ENCODE data around the gene FTO. TPM values are rescaled to one million over a fixed set of nuclear protein-coding genes. Genes with fewer than 3 reads are reported as not detected.

Gene FTO
- polyA plus RNA-seq, 1 donor from 2014 or later = 80.1 TPM

- Histone ChIP-seq H3F3A (ENCODE audit: insufficient read depth, low read length, poor library complexity, severe bottlenecking) (no peaks in the 10 kb centered on the region), H3K27ac (ENCODE audit: low read length) (no peak overlapping the region), H3K9me2 (ENCODE audit: insufficient read depth, low read length) (no peaks in the 10 kb centered on the region), H3K4me3 (ENCODE audit: low read length) (no peak overlapping the region), H3K36me3 (ENCODE audit: insufficient read depth, low read length) (no peaks in the 10 kb centered on the region), H3K9me3 (ENCODE audit: low read length) (no peaks in the 10 kb centered on the region), H2AFZ (ENCODE audit: low read depth, low read length) (no peak overlapping the region), H4K20me1 (ENCODE audit: insufficient read depth) (no peaks in the 10 kb centered on the region), H3K79me2 (replicated peaks; ENCODE audit: insufficient read depth, low read length) (no peaks in the 10 kb centered on the region), H3K9ac (ENCODE audit: low read length) (no peak overlapping the region), H3K4me2 (ENCODE audit: low read length) (no peak overlapping the region), H3K27me3 (ENCODE audit: insufficient read depth, low read depth, low read length) (no peaks in the 10 kb centered on the region)
- TF ChIP-seq EZH2 (IDR thresholded peaks at IDR 0.05; ENCODE audit: borderline replicate concordance, insufficient read depth, low read length, poor library complexity, severe bottlenecking) (no peak), REST (IDR thresholded peaks at IDR 0.05; ENCODE audit: borderline replicate concordance) (no peak), TAF1 (IDR thresholded peaks at IDR 0.05; ENCODE audit: low read depth) (no peak), CTCF (IDR thresholded peaks at IDR 0.05; ENCODE audit: poor library complexity, severe bottlenecking) (no peak), MXI1 (conservative IDR thresholded peaks at IDR 0.05; ENCODE audit: poor library complexity, severe bottlenecking) (no peak), POLR2AphosphoS5 (IDR thresholded peaks at IDR 0.05) (no peak), EP300 (conservative IDR thresholded peaks at IDR 0.05; ENCODE audit: poor library complexity, severe bottlenecking) (no peak), SMC3 (conservative IDR thresholded peaks at IDR 0.05; ENCODE audit: poor library complexity) (no peak), RAD21 (conservative IDR thresholded peaks at IDR 0.05) (no peak)
These were observed 393.8 kb downstream of the FTO start for GRCh38 chr16:54097774-54098173.

GRCh38 chr16:54098247-54098646, 394.3 kb downstream of the FTO start:
- H2AFZ ChIP-seq (ENCODE audit: low read depth, low read length) = no peak overlapping the region
- TF ChIP-seq SMC3 (conservative IDR thresholded peaks at IDR 0.05; ENCODE audit: poor library complexity) (no peak), EZH2 (IDR thresholded peaks at IDR 0.05; ENCODE audit: borderline replicate concordance, insufficient read depth, low read length, poor library complexity, severe bottlenecking) (no peak), RAD21 (conservative IDR thresholded peaks at IDR 0.05) (no peak), EP300 (conservative IDR thresholded peaks at IDR 0.05; ENCODE audit: poor library complexity, severe bottlenecking) (no peak), POLR2AphosphoS5 (IDR thresholded peaks at IDR 0.05) (no peak), CTCF (IDR thresholded peaks at IDR 0.05; ENCODE audit: poor library complexity, severe bottlenecking) (no peak), TAF1 (IDR thresholded peaks at IDR 0.05; ENCODE audit: low read depth) (no peak), REST (IDR thresholded peaks at IDR 0.05; ENCODE audit: borderline replicate concordance) (no peak), MXI1 (conservative IDR thresholded peaks at IDR 0.05; ENCODE audit: poor library complexity, severe bottlenecking) (no peak)
- no peaks in the 10 kb centered on the region for H4K20me1 ChIP-seq (ENCODE audit: insufficient read depth)
- no peak overlapping the region for H3K9ac ChIP-seq (ENCODE audit: low read length)
- H3K4me3 ChIP-seq (ENCODE audit: low read length) = no peak overlapping the region
- no peaks in the 10 kb centered on the region for H3F3A ChIP-seq (ENCODE audit: insufficient read depth, low read length, poor library complexity, severe bottlenecking)
- no peak overlapping the region for H3K4me2 ChIP-seq (ENCODE audit: low read length)
- no peak overlapping the region for H3K27ac ChIP-seq (ENCODE audit: low read length)
- H3K9me2 ChIP-seq (ENCODE audit: insufficient read depth, low read length) = no peaks in the 10 kb centered on the region
- H3K36me3 ChIP-seq (ENCODE audit: insufficient read depth, low read length) = no peaks in the 10 kb centered on the region
- no peaks in the 10 kb centered on the region for H3K79me2 ChIP-seq (replicated peaks; ENCODE audit: insufficient read depth, low read length)
- H3K27me3 ChIP-seq (ENCODE audit: insufficient read depth, low read depth, low read length) = no peaks in the 10 kb centered on the region
- no peaks in the 10 kb centered on the region for H3K9me3 ChIP-seq (ENCODE audit: low read length)

Measured in neural cell (in vitro differentiated cells).